Stimulated activated CD4-positive, alpha-beta T cell treated with anti-CD3 and anti-CD28 coated beads, TNF-alpha, amount 100 ng/mL, for 1 hour (primary cell): Measurements from ENCODE around the gene TLE4.

Experiments
- DNase-seq, 3 donors: peaks; one replicate each; pipeline ENCODE4 v3.0.0-alpha.2; 2020; ENCODE audit warnings: low read depth in 3 of 3, low spot score in 1 of 3

TLE4 gene

GRCh38 chr9:79570448-79571308 lies 1.1 kb upstream of the TLE4 start:
- peak in 1 of 3 donors; percentile 26 for DNase-seq

- DNase-seq: peak in 1 of 3 donors; percentile 28
Measured at GRCh38 chr9:79572032-79572607, 355 bp downstream of the TLE4 start.

- peak in 1 of 3 donors; percentile 36 for DNase-seq
Measured at GRCh38 chr9:79572608-79573411, 1.0 kb downstream of the TLE4 start.

GRCh38 chr9:79573412-79573923 lies 1.7 kb downstream of the TLE4 start:
- DNase-seq: no peak

- no peak for DNase-seq
Measured at GRCh38 chr9:79574136-79574535, 2.4 kb downstream of the TLE4 start.

- DNase-seq: no peak
Measured at GRCh38 chr9:79574781-79575180, 3.0 kb downstream of the TLE4 start.

GRCh38 chr9:79575547-79575946 lies 3.8 kb downstream of the TLE4 start:
- no peak for DNase-seq

GRCh38 chr9:79577969-79578723 lies 6.4 kb downstream of the TLE4 start:
- DNase-seq: no peak

- no peak for DNase-seq
Measured at GRCh38 chr9:79578891-79579290, 7.1 kb downstream of the TLE4 start.

GRCh38 chr9:79579624-79580023 lies 7.9 kb downstream of the TLE4 start:
- no peak for DNase-seq

GRCh38 chr9:79580055-79580454 lies 8.3 kb downstream of the TLE4 start:
- DNase-seq: no peak

GRCh38 chr9:79581388-79581787 lies 9.6 kb downstream of the TLE4 start:
- DNase-seq: no peak

- no peak for DNase-seq
Measured at GRCh38 chr9:79581794-79582193, 10.0 kb downstream of the TLE4 start.

- no peak for DNase-seq
Measured at GRCh38 chr9:79583952-79584654, 12.3 kb downstream of the TLE4 start.

GRCh38 chr9:79584655-79584982 lies 12.9 kb downstream of the TLE4 start:
- no peak for DNase-seq

GRCh38 chr9:79588488-79589223 lies 16.9 kb downstream of the TLE4 start:
- no peak for DNase-seq

GRCh38 chr9:79591458-79591857 lies 19.7 kb downstream of the TLE4 start:
- no peak for DNase-seq

- no peak for DNase-seq
Measured at GRCh38 chr9:79592726-79593493, 21.1 kb downstream of the TLE4 start.
